K562 (cell line): Measurements from ENCODE around the gene PRRT1. TPM values are rescaled to one million over a fixed set of nuclear protein-coding genes. Genes with fewer than 3 reads are reported as not detected.

Experiments
- BRD9 ChIP-seq: fragments of 450-650 bp; IDR thresholded peaks from 2 replicates; pipeline ENCODE4 v1.6.1; 2018; ENCODE audit warnings: low read depth; ENCODE audit not compliant: partially characterized antibody
- DACH1 ChIP-seq: fragments of 450-650 bp; IDR thresholded peaks from 2 replicates; pipeline ENCODE4 v1.6.1; 2018; ENCODE audit not compliant: partially characterized antibody
- DPF2 ChIP-seq: fragments of 450-650 bp; IDR thresholded peaks from 2 replicates; pipeline ENCODE4 v1.6.1; 2016
- ELF1 ChIP-seq: fragments of 200-800 bp; sonication (Bioruptor generic); IDR thresholded peaks from 2 replicates; pipeline ENCODE4 v1.6.1; 2016; ENCODE audit warnings: missing genetic modification characterization, missing compliant biosample characterization
- ETV1 ChIP-seq: fragments of 450-650 bp; conservative IDR thresholded peaks from 2 replicates; pipeline ENCODE4 v1.6.1; 2016; ENCODE audit warnings: missing genetic modification characterization, control low read depth, low read depth, missing compliant biosample characterization
- FOXP4 ChIP-seq: sonication (generic); formaldehyde crosslinking; IDR thresholded peaks from 2 replicates; pipeline ENCODE4 v1.8.0; 2022; ENCODE audit warnings: mild to moderate bottlenecking, missing genetic modification reagents, borderline replicate concordance
- GABPB1 ChIP-seq: sonication (generic); formaldehyde crosslinking; IDR thresholded peaks from 2 replicates; pipeline ENCODE4 v1.8.0; 2022; ENCODE audit warnings: mild to moderate bottlenecking, missing genetic modification reagents
- GATAD2B ChIP-seq: fragments of 450-650 bp; IDR thresholded peaks from 2 replicates; pipeline ENCODE4 v1.6.1; 2017; ENCODE audit warnings: mild to moderate bottlenecking, borderline replicate concordance
- HLTF ChIP-seq: fragments of 450-650 bp; IDR thresholded peaks from 2 replicates; pipeline ENCODE4 v1.6.1; 2016
- LARP7 ChIP-seq: fragments of 450-650 bp; IDR thresholded peaks from 2 replicates; pipeline ENCODE4 v1.6.1; 2016
- MTA3 ChIP-seq: fragments of 450-650 bp; formaldehyde crosslinking; IDR thresholded peaks from 2 replicates; pipeline ENCODE4 v1.6.1; 2017; ENCODE audit warnings: mild to moderate bottlenecking, borderline replicate concordance
- PML ChIP-seq: IDR thresholded peaks from 2 replicates; pipeline ENCODE4 v1.6.1; 2012; ENCODE audit warnings: low read length, inconsistent platforms
- SMARCA4 ChIP-seq: fragments of 450-650 bp; IDR thresholded peaks from 2 replicates; pipeline ENCODE4 v1.6.1; 2016
- SUPT5H ChIP-seq: fragments of 450-650 bp; IDR thresholded peaks from 2 replicates; pipeline ENCODE4 v1.6.1; 2016
- THRA ChIP-seq: fragments of 450-650 bp; IDR thresholded peaks from 2 replicates; pipeline ENCODE4 v1.6.1; 2017; ENCODE audit warnings: mild to moderate bottlenecking, moderate library complexity
- XRCC5 ChIP-seq: fragments of 200-400 bp; formaldehyde crosslinking; IDR thresholded peaks from 2 replicates; pipeline ENCODE4 v1.6.1; 2017; ENCODE audit warnings: low read depth, mild to moderate bottlenecking, low read length
- ZBTB7A ChIP-seq: IDR thresholded peaks from 2 replicates; pipeline ENCODE4 v1.6.1; 2011; ENCODE audit warnings: low read depth, mild to moderate bottlenecking, low read length, moderate library complexity, borderline replicate concordance; ENCODE audit not compliant: control insufficient read depth
- ZEB2 ChIP-seq: fragments of 450-650 bp; IDR thresholded peaks from 2 replicates; pipeline ENCODE4 v1.6.1; 2016
- ZFX ChIP-seq: sonication (generic); formaldehyde crosslinking; IDR thresholded peaks from 2 replicates; pipeline ENCODE4 v1.8.0; 2022; ENCODE audit warnings: mild to moderate bottlenecking, missing genetic modification reagents, moderate library complexity
- ZNF232 ChIP-seq: sonication (generic); formaldehyde crosslinking; IDR thresholded peaks from 2 replicates; pipeline ENCODE4 v1.8.0; 2022; ENCODE audit warnings: mild to moderate bottlenecking, missing genetic modification reagents
- ZNF354B ChIP-seq: fragments of 250-450 bp; sonication (Bioruptor Pico); IDR thresholded peaks from 2 replicates; pipeline ENCODE4 v1.4.0; 2020
- ZNF592 ChIP-seq: fragments of 450-650 bp; IDR thresholded peaks from 2 replicates; pipeline ENCODE4 v1.6.1; 2017; ENCODE audit warnings: antibody characterized with exemption, mild to moderate bottlenecking
- polyA plus RNA-seq, 8 experiments: library from polyadenylated mRNA; depleted of rRNA in 4 of 8; stranded (reverse) in 5 of 8; unstranded in 3 of 8; fragments of >200 nt; fragmentation: Nextera tagmentation in 2 of 8; fragmentation: Illumina TruSeq in 1 of 8; extraction: Ambion mirVana in 2 of 8; extraction: Trizol in 1 of 8; gene quantifications; 2 replicates each; pipeline versions ENCODE4 v1.2.1 to v1.2.3, GENCODE V29; 2011 to 2014; ENCODE audit warnings: inconsistent platforms in 1 of 8, missing spikeins in 1 of 8
- total RNA-seq, 7 experiments: library from RNA; depleted of rRNA in 6 of 7; stranded (reverse); fragments of >200 nt in 6 of 7; fragmentation: Illumina TruSeq in 2 of 7; extraction: Trizol in 2 of 7; gene quantifications; 2 replicates each; pipeline versions ENCODE4 v1.2.1 to v1.2.3, GENCODE V29; 2011 to 2021; ENCODE audit warnings: low replicate concordance in 1 of 7

PRRT1 gene
- total and polyA plus RNA-seq, 9 of the 15 experiments (the other 6 are each of a cell fraction or from before 2014, with no cell fraction given): 0.14 to 3.5 (median 0.41) TPM

- TF ChIP-seq GABPB1 (CRISPR knock-in tag): peak; percentile 71
- no peak for TF ChIP-seq ZNF592
- TF ChIP-seq ZEB2: 0 out of 2 replicates have a peak, but pooled peaks have one; percentile 18
- no peak for TF ChIP-seq DACH1
- no peak for TF ChIP-seq GATAD2B
- TF ChIP-seq THRA: no peak
- TF ChIP-seq FOXP4: no peak
- no peak for TF ChIP-seq ETV1 (tag)
- TF ChIP-seq DPF2: no peak
- peak; percentile 44 for TF ChIP-seq ZFX (CRISPR knock-in tag)
- peak; percentile 75 for TF ChIP-seq HLTF
- TF ChIP-seq MTA3: 0 out of 2 replicates have a peak, but pooled peaks have one; percentile 36
- TF ChIP-seq ZNF354B: no peak
- TF ChIP-seq SUPT5H: peak; percentile 87
- TF ChIP-seq XRCC5: peak; percentile 53; the same call in 1 of the 2 replicates
- TF ChIP-seq ZBTB7A: peak; percentile 72; the same call in 1 of the 2 replicates
- TF ChIP-seq ZNF232 (CRISPR knock-in tag): 0 out of 2 replicates have a peak, but pooled peaks have one; percentile 57
- TF ChIP-seq ELF1: peak; percentile 97
- TF ChIP-seq PML: peak; percentile 75; the same call in 1 of the 2 replicates
- TF ChIP-seq LARP7: peak; percentile 22; the same call in 1 of the 2 replicates
- peak; percentile 44; the same call in 1 of the 2 replicates for TF ChIP-seq SMARCA4
- TF ChIP-seq BRD9: peak; percentile 80
These were observed 23.8 kb downstream of the PRRT1 start, which contains the start of gene ATF6B (continued) for GRCh38 chr6:32127717-32128592.
